GM19452 (cell line): ENCODE measurements around the gene EXOSC9.

Experiments
- ATAC-seq: cut with Tn5 transposase; IDR thresholded peaks from one replicate; pipeline ENCODE4 v1.9.1; 2021; ENCODE audit not compliant: unreplicated experiment

Gene EXOSC9

GRCh38 chr4:121823505-121824170, 22.5 kb downstream of the EXOSC9 start, which contains the start of gene CCNA2:
CCNA2 (minus strand) TSS chr4:121823883; CDS start chr4:121823628, 255 bp downstream.
- peak; percentile 94 for ATAC-seq

GRCh38 chr4:121824171-121824527, 23.0 kb downstream of the EXOSC9 start:
- ATAC-seq: no peak

- no peak for ATAC-seq
These were observed 23.8 kb downstream of the EXOSC9 start for GRCh38 chr4:121824950-121825349.

- no peak for ATAC-seq
These were observed 26.7 kb downstream of the EXOSC9 start for GRCh38 chr4:121827853-121828252.

GRCh38 chr4:121829511-121829910, 28.4 kb downstream of the EXOSC9 start:
- no peak for ATAC-seq

- ATAC-seq: no peak
These were observed 37.0 kb downstream of the EXOSC9 start for GRCh38 chr4:121838136-121838535.

GRCh38 chr4:121842862-121843261, 41.7 kb downstream of the EXOSC9 start:
- ATAC-seq: no peak

GRCh38 chr4:121846662-121847061, 45.5 kb downstream of the EXOSC9 start:
- no peak for ATAC-seq

GRCh38 chr4:121851354-121851753, 50.2 kb downstream of the EXOSC9 start:
- no peak for ATAC-seq

GRCh38 chr4:121860121-121860520, 59.0 kb downstream of the EXOSC9 start:
- ATAC-seq: no peak

GRCh38 chr4:121861426-121861825, 60.3 kb downstream of the EXOSC9 start:
- no peak for ATAC-seq

- ATAC-seq: no peak
These were observed 62.7 kb downstream of the EXOSC9 start for GRCh38 chr4:121863799-121864198.
